GM18870 (cell line): Measurements from ENCODE around the gene SMAD7.
A peak's percentile ranks its signal among the peaks of the same experiment; 100 is the strongest.

Experiments
- ATAC-seq: cut with Tn5 transposase; IDR thresholded peaks from one replicate; pipeline ENCODE4 v1.9.1; 2021; ENCODE audit warnings: moderate library complexity; ENCODE audit not compliant: unreplicated experiment

SMAD7 gene

GRCh38 chr18:48961547-48961946, 10.8 kb upstream of the SMAD7 start:
- ATAC-seq: no peak

- no peak for ATAC-seq
These were observed 9.5 kb upstream of the SMAD7 start for GRCh38 chr18:48959921-48960920.

GRCh38 chr18:48959551-48959920, 8.8 kb upstream of the SMAD7 start:
- no peak for ATAC-seq

GRCh38 chr18:48958951-48959350, 8.2 kb upstream of the SMAD7 start:
- ATAC-seq: no peak

GRCh38 chr18:48957616-48958015, 6.9 kb upstream of the SMAD7 start:
- no peak for ATAC-seq

- ATAC-seq: no peak
These were observed 6.4 kb upstream of the SMAD7 start for GRCh38 chr18:48957136-48957535.

GRCh38 chr18:48956356-48956755, 5.6 kb upstream of the SMAD7 start:
- ATAC-seq: no peak

- ATAC-seq: no peak
These were observed 5.1 kb upstream of the SMAD7 start for GRCh38 chr18:48955830-48956261.

- ATAC-seq: no peak
These were observed 4.4 kb upstream of the SMAD7 start for GRCh38 chr18:48954886-48955819.

GRCh38 chr18:48953104-48953706, 2.4 kb upstream of the SMAD7 start:
- no peak for ATAC-seq

GRCh38 chr18:48952287-48953103, 1.7 kb upstream of the SMAD7 start:
- peak; percentile 32 for ATAC-seq

GRCh38 chr18:48951448-48952286, 902 bp upstream of the SMAD7 start:
- ATAC-seq: peak; percentile 27

- no peak for ATAC-seq
These were observed 894 bp downstream of the SMAD7 start for GRCh38 chr18:48949606-48950535.

- no peak for ATAC-seq
These were observed 1.6 kb downstream of the SMAD7 start for GRCh38 chr18:48949050-48949605.

- no peak for ATAC-seq
These were observed 2.4 kb downstream of the SMAD7 start for GRCh38 chr18:48948112-48949049.

GRCh38 chr18:48947560-48947959, 3.2 kb downstream of the SMAD7 start:
- ATAC-seq: no peak

- ATAC-seq: no peak
These were observed 3.7 kb downstream of the SMAD7 start for GRCh38 chr18:48947092-48947491.
